ENCODE results near the gene LYZL1. TPM values are rescaled to one million over a fixed set of nuclear protein-coding genes. Genes with fewer than 3 reads are reported as not detected.
"Not testable (repeated sequence)": the region's sequence is repeated elsewhere in the genome, so short reads cannot be mapped to it uniquely, and the experiment has no call there.

The LYZL1 gene
- total RNA-seq, 1 donor from 2014 or later = not detected

- Histone ChIP-seq H3F3A (ENCODE audit: low read depth) (no peaks in the 10 kb centered on the region), H3K4me1 (peaks cover 4% of the 10 kb centered on the region), H3K9ac (no peak overlapping the region), H2AFZ (replicated peaks) (no peak overlapping the region), H3K36me3 (no peaks in the 10 kb centered on the region), H3K79me2 (ENCODE audit: low read depth) (no peaks in the 10 kb centered on the region), H3K27me3 (no peaks in the 10 kb centered on the region), H3K9me3 (ENCODE audit: low read depth) (no peaks in the 10 kb centered on the region), H4K20me1 (ENCODE audit: low read depth) (no peaks in the 10 kb centered on the region), H3K4me2 (no peak overlapping the region), H3K27ac (no peak overlapping the region), H3K4me3 (no peak overlapping the region)
- Mint-ChIP-seq H3K4me3 (no peak overlapping the region), H3K9me3 (no peaks in the 10 kb centered on the region), H3K4me1 (peaks cover 25% of the 10 kb centered on the region), H3K27me3 (ENCODE audit: insufficient read depth, low read depth) (peaks cover 7% of the 10 kb centered on the region), H3K27ac (no peak overlapping the region), H3K36me3 (no peaks in the 10 kb centered on the region)
- TF ChIP-seq EZH2phosphoT487 (IDR thresholded peaks at IDR 0.05) = no peak
- no peak for TF ChIP-seq EZH2 (IDR thresholded peaks at IDR 0.05)
- no peak for TF ChIP-seq CTCF (IDR thresholded peaks at IDR 0.05)
- no peak for DNase-seq (ENCODE audit: low spot score)
Measured at GRCh38 chr10:29356931-29357330, 68.1 kb downstream of the LYZL1 start.

GRCh38 chr10:29358010-29358616 is 69.2 kb downstream of the LYZL1 start:
- Mint-ChIP-seq H3K4me3 (no peak overlapping the region), H3K9me3 (peaks cover 2% of the 10 kb centered on the region), H3K36me3 (no peaks in the 10 kb centered on the region), H3K4me1 (peaks cover 25% of the 10 kb centered on the region), H3K27me3 (ENCODE audit: insufficient read depth, low read depth) (peaks cover 2% of the 10 kb centered on the region), H3K27ac (peak overlapping the region; percentile 3)
- Histone ChIP-seq H2AFZ (replicated peaks) (peak overlapping the region; percentile 57), H3K27ac (no peak overlapping the region), H3K9ac (no peak overlapping the region), H3K4me2 (no peak overlapping the region), H3K36me3 (no peaks in the 10 kb centered on the region), H3F3A (ENCODE audit: low read depth) (no peaks in the 10 kb centered on the region), H3K4me1 (peaks cover 4% of the 10 kb centered on the region), H4K20me1 (ENCODE audit: low read depth) (no peaks in the 10 kb centered on the region), H3K27me3 (no peaks in the 10 kb centered on the region), H3K4me3 (no peak overlapping the region), H3K79me2 (ENCODE audit: low read depth) (no peaks in the 10 kb centered on the region), H3K9me3 (ENCODE audit: low read depth) (no peaks in the 10 kb centered on the region)
- DNase-seq (ENCODE audit: low spot score) = no peak
- TF ChIP-seq CTCF (IDR thresholded peaks at IDR 0.05) = no peak
- TF ChIP-seq EZH2 (IDR thresholded peaks at IDR 0.05) = no peak
- TF ChIP-seq EZH2phosphoT487 (IDR thresholded peaks at IDR 0.05) = no peak

GRCh38 chr10:29360215-29360853 is 71.5 kb downstream of the LYZL1 start:
- H3K4me3 Mint-ChIP-seq; H3K9ac ChIP-seq; H3K9me3 ChIP-seq (ENCODE audit: low read depth); H3K4me1 Mint-ChIP-seq; H3K27ac ChIP-seq; H3K4me2 ChIP-seq; H2AFZ ChIP-seq (replicated peaks); H3K36me3 ChIP-seq; H3K36me3 Mint-ChIP-seq; DNase-seq (ENCODE audit: low spot score); H3K27me3 Mint-ChIP-seq (ENCODE audit: insufficient read depth, low read depth); H3K27me3 ChIP-seq; H3K9me3 Mint-ChIP-seq; H4K20me1 ChIP-seq (ENCODE audit: low read depth); H3F3A ChIP-seq (ENCODE audit: low read depth); H3K79me2 ChIP-seq (ENCODE audit: low read depth); H3K4me1 ChIP-seq; H3K4me3 ChIP-seq; H3K27ac Mint-ChIP-seq: not testable (repeated sequence)

Measured in neural progenitor cell (in vitro differentiated cells).